Effector memory CD4-positive, alpha-beta T cell (primary cell): ENCODE results near the gene UGT2B17.
"Not testable (repeated sequence)": the region's sequence is repeated elsewhere in the genome, so short reads cannot be mapped to it uniquely, and the experiment has no call there.

Source experiments
- DNase-seq, 3 donors: peaks; one replicate each; pipeline ENCODE4 v3.0.0-alpha.2; 2020
- H3K27ac ChIP-seq: 2 replicates; pipeline ENCODE4 v1.7.0; 2013; ENCODE audit warnings: mild to moderate bottlenecking, low read length, moderate library complexity; ENCODE audit not compliant: insufficient read depth, poor library complexity, severe bottlenecking
- H3K27me3 ChIP-seq: replicated peaks from 2 replicates; pipeline ENCODE4 v1.7.0; 2013; ENCODE audit warnings: mild to moderate bottlenecking, low read length; ENCODE audit not compliant: insufficient read depth, control insufficient read depth, poor library complexity, severe bottlenecking
- H3K36me3 ChIP-seq: 2 replicates; pipeline ENCODE4 v1.7.0; 2013; ENCODE audit warnings: mild to moderate bottlenecking, low read length, moderate library complexity; ENCODE audit not compliant: control insufficient read depth, insufficient read depth
- H3K4me1 ChIP-seq: 2 replicates; pipeline ENCODE4 v1.7.0; 2013; ENCODE audit warnings: low read length, mild to moderate bottlenecking; ENCODE audit not compliant: control insufficient read depth, insufficient read depth, poor library complexity, severe bottlenecking
- H3K4me3 ChIP-seq: 2 replicates; pipeline ENCODE4 v1.7.0; 2013; ENCODE audit warnings: low read length, low read depth, mild to moderate bottlenecking; ENCODE audit not compliant: insufficient read depth, poor library complexity, severe bottlenecking
- H3K9me3 ChIP-seq: 2 replicates; pipeline ENCODE4 v1.7.0; 2013; ENCODE audit warnings: mild to moderate bottlenecking, low read length, moderate library complexity; ENCODE audit not compliant: control insufficient read depth

Gene UGT2B17

GRCh38 chr4:68569466-68570121 lies 6.5 kb downstream of the UGT2B17 start:
- Histone ChIP-seq H3K27me3 (no peaks in the 10 kb centered on the region), H3K9me3 (no peaks in the 10 kb centered on the region), H3K27ac (no peak overlapping the region), H3K36me3 (no peaks in the 10 kb centered on the region), H3K4me3 (no peak overlapping the region), H3K4me1 (no peaks in the 10 kb centered on the region)
- no peak for DNase-seq

GRCh38 chr4:68569036-68569435 lies 7.1 kb downstream of the UGT2B17 start:
- not testable (repeated sequence) for H3K9me3 ChIP-seq

GRCh38 chr4:68568535-68568934 lies 7.6 kb downstream of the UGT2B17 start:
- not testable (repeated sequence) for H3K4me3 ChIP-seq, H3K9me3 ChIP-seq, H3K4me1 ChIP-seq, DNase-seq, H3K27ac ChIP-seq, H3K36me3 ChIP-seq, H3K27me3 ChIP-seq

More at GRCh38 chr4:68569036-68569435, 7.1 kb downstream of the UGT2B17 start:
- H3K27me3 ChIP-seq, H3K4me3 ChIP-seq, H3K27ac ChIP-seq, H3K36me3 ChIP-seq, H3K4me1 ChIP-seq, DNase-seq: not testable (repeated sequence)

GRCh38 chr4:68566364-68566763 lies 9.8 kb downstream of the UGT2B17 start:
- H3K4me1 ChIP-seq, DNase-seq, H3K9me3 ChIP-seq, H3K27me3 ChIP-seq, H3K4me3 ChIP-seq, H3K36me3 ChIP-seq, H3K27ac ChIP-seq: not testable (repeated sequence)

- not testable (repeated sequence) for H3K27me3 ChIP-seq, H3K9me3 ChIP-seq, H3K4me1 ChIP-seq, H3K27ac ChIP-seq, H3K4me3 ChIP-seq, DNase-seq, H3K36me3 ChIP-seq
Measured at GRCh38 chr4:68565082-68565481, 11.0 kb downstream of the UGT2B17 start.

- H3K9me3 ChIP-seq, DNase-seq, H3K36me3 ChIP-seq, H3K4me3 ChIP-seq, H3K27me3 ChIP-seq, H3K4me1 ChIP-seq, H3K27ac ChIP-seq: not testable (repeated sequence)
Measured at GRCh38 chr4:68560364-68561070, 15.6 kb downstream of the UGT2B17 start.

GRCh38 chr4:68553830-68554229 lies 22.3 kb downstream of the UGT2B17 start:
- not testable (repeated sequence) for H3K27ac ChIP-seq, H3K9me3 ChIP-seq, DNase-seq, H3K4me3 ChIP-seq, H3K36me3 ChIP-seq, H3K27me3 ChIP-seq, H3K4me1 ChIP-seq

GRCh38 chr4:68552818-68553811 lies 23.0 kb downstream of the UGT2B17 start:
- H3K27ac ChIP-seq, H3K27me3 ChIP-seq, DNase-seq, H3K36me3 ChIP-seq, H3K4me1 ChIP-seq, H3K4me3 ChIP-seq, H3K9me3 ChIP-seq: not testable (repeated sequence)

GRCh38 chr4:68542742-68543141 lies 33.4 kb downstream of the UGT2B17 start:
- H3K9me3 ChIP-seq, DNase-seq, H3K27me3 ChIP-seq, H3K4me1 ChIP-seq, H3K27ac ChIP-seq, H3K4me3 ChIP-seq, H3K36me3 ChIP-seq: not testable (repeated sequence)

GRCh38 chr4:68536375-68536774 lies 39.7 kb downstream of the UGT2B17 start:
- H3K4me3 ChIP-seq, result no peak overlapping the region
- no peak overlapping the region for H3K27ac ChIP-seq
- no peaks in the 10 kb centered on the region for H3K27me3 ChIP-seq
- no peaks in the 10 kb centered on the region for H3K36me3 ChIP-seq
- H3K4me1 ChIP-seq, result no peaks in the 10 kb centered on the region
- no peak for DNase-seq
- no peaks in the 10 kb centered on the region for H3K9me3 ChIP-seq
